ENCODE data around the gene NTRK2.

DNA sequence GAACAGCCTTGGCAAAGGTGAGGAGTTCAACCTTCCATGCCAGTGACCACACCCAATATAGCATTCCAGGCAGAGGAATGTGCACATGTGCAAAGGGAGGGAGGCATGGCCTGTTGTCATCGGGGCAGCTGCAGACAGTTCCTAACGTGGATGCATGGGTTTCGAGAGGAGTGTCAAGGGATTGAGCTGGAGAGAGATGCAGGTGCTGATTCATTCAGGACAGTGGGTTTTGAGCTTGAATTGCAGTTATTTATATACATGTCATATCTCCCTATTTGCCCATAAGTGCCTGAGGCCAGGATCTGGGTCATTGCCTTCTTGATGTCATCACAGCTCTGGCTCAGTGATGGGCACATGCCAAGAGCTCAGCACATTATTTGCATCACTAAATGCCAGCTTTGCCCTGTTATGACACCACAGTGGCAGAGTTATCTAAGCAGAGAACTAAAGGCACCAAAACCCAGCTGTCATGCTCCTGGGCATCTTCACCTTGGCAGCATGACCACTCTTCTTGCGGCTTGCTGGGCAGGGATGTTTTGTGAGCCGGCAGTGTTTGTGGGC lies 278.0 kb downstream of the NTRK2 start:
- TF ChIP-seq, protein P1, sequence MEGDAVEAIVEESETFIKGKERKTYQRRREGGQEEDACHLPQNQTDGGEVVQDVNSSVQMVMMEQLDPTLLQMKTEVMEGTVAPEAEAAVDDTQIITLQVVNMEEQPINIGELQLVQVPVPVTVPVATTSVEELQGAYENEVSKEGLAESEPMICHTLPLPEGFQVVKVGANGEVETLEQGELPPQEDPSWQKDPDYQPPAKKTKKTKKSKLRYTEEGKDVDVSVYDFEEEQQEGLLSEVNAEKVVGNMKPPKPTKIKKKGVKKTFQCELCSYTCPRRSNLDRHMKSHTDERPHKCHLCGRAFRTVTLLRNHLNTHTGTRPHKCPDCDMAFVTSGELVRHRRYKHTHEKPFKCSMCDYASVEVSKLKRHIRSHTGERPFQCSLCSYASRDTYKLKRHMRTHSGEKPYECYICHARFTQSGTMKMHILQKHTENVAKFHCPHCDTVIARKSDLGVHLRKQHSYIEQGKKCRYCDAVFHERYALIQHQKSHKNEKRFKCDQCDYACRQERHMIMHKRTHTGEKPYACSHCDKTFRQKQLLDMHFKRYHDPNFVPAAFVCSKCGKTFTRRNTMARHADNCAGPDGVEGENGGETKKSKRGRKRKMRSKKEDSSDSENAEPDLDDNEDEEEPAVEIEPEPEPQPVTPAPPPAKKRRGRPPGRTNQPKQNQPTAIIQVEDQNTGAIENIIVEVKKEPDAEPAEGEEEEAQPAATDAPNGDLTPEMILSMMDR (conservative IDR thresholded peaks at IDR 0.05), result no peak
- TF ChIP-seq EZH2 (IDR thresholded peaks at IDR 0.05; ENCODE audit: low read depth), result no peak
